Cortex of kidney (tissue), 1 donor: Measurements from ENCODE around the gene NKTR.
A peak's percentile ranks its signal among the peaks of the same experiment; 100 is the strongest.
"Not testable (repeated sequence)": the region's sequence is repeated elsewhere in the genome, so short reads cannot be mapped to it uniquely, and the experiment has no call there.

Experiments used
- DNase-seq: peaks from one replicate; lab custom pipeline; 2025; lab: John Stamatoyannopoulos, UW

The NKTR gene

GRCh38 chr3:42600111-42600957 is at the start of gene NKTR:
Gene NKTR (plus strand): TSS chr3:42600686. CDS start chr3:42601007, 321 bp downstream.
- DNase-seq: peak; percentile 23

- no peak for DNase-seq
Measured at GRCh38 chr3:42552830-42553229, 47.7 kb upstream of the NKTR start.

DNA sequence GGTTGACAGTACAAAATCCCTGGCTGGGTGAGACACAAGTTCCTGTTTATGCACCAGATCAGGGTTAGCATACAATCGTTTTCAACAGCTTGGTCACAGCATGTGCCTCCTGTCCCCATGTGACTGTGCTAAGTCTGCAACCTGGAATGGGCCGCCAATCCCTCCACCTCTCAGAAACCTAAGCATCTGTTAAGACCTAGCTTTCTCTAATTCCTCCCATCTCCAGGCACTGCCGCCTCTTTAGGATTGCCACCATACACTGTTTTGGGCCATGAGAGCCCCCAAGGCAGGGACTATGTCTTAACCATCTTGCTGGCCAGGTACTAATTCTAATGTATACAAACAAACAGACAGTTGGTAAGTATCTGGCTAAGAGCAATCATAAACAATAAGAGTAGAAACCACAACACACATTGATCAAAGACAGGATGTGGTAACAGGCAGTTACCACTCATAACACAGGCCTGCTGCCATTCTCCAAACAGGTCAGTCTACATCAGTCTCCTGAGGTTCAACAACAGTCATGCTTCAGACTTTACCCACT is 44.3 kb upstream of the NKTR start:
- no peak for DNase-seq

DNA sequence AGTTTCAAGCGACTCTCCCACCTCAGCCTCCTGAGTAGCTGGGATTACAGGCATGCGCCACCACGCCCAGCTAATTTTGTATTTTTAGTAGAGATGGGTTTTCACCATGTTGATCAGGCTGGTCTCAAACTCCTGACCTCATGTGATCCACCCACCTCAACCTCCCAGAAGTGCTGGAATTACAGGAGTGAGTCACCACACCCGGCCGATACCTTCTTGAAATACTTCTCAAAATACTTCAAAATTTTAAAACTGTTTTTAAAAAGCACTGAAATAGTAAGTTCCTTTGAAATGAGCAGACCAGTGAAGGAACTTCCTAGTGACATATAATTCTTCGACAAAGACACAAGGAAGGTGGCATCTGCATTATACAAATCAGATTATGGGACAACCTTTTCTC is 43.7 kb upstream of the NKTR start:
- DNase-seq: not testable (repeated sequence)

DNA sequence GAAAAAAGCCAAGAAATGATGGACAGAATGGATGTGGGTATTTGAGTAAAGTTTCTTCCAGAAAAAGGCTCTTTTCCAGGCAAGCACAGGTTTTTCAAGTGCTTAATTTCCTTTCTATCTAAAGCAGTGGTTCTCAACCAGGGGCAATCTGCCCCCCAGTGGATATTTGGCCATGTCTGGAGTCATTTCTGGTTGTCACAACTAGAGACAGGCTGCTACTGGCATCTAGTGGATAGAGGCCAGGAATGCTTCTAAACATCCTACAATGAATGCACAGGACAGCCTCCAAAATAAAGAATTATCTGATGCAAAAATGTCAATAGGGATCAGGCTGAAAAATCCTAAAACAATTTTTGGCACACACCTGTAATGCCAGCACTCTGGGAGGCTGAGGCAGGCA is 42.6 kb upstream of the NKTR start:
- no peak for DNase-seq

DNA sequence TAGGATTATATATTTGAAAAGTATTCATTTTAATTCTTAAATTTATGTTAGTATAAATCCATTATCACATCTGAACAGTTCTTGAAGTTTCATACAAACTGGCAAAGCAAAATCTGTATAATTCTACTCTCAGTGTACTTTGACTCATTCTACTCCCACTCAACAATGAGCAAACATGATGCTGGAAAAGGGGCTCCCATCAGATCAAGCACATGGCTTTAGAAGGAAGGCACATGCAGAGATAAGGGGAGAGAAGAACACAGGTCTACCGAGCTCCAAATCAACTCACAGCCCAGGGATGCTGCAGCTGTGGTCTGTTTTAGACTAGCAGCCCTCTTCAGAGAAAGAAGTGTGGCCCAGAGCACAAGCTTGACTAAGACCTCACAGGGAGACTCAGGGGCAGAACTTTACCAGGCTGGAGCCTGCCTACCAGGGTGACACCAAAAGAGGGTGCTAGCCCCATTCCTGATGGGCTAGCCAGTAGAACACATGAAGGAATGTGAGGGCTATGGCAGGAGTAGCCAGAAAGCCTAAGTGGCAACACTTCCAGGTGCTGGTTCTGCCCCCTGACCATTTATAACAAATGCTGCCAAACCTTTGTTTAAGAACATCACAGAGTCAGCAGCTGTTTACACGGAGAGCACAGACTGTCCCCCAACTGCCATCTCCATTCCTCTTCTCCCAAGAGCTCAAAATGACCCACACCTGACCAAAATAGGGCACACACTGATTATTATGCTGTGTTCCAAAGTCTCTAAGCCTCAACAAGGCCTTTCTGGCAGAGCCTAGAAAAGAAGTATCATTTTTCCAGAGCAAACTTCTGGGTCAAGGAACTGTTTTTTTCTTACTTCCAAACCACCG is 38.2 kb upstream of the NKTR start:
- DNase-seq: no peak

- no peak for DNase-seq
Measured at GRCh38 chr3:42569593-42570142, 30.8 kb upstream of the NKTR start.

DNA sequence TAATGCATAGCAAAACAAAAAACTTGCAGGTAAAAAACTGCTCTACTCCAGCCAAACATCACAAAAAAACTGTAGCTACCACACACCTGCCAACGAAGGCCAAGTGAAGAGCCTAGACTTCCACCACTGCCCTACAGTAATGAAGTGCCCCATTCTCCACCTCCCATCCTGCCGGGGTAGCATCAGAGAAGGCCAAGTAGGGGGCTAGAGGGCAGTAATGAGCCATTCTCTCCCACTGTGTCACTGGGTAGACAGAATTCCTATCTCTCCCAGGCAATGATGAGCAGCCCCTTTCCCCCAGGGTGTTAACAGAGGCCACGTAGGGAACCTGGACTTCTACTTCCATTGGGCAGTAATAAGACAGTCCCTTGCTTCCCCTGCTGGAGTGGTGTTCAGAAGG is 28.2 kb upstream of the NKTR start:
- DNase-seq: no peak

GRCh38 chr3:42575137-42575741 is 25.2 kb upstream of the NKTR start:
- DNase-seq: no peak

DNA sequence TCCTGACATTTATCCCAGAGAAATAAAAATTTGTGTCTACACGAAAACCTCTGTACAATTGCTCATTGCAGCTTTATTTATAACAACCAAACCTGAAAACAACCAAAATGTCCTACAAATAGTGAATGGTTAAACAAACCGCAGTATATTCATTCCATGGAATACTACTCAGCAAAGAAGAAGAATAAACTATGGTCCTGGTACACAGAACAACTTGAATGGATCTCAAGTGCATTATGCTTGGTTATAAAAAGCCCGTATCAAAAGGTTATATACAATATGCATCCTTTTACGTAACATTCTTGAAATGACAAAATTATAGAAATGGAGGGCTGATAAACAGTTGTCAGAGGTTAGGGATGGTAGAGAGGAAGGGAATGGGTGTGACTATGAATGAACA is 22.4 kb upstream of the NKTR start:
- DNase-seq: no peak

- not testable (repeated sequence) for DNase-seq
Measured at GRCh38 chr3:42579346-42579745, 21.1 kb upstream of the NKTR start.

DNA sequence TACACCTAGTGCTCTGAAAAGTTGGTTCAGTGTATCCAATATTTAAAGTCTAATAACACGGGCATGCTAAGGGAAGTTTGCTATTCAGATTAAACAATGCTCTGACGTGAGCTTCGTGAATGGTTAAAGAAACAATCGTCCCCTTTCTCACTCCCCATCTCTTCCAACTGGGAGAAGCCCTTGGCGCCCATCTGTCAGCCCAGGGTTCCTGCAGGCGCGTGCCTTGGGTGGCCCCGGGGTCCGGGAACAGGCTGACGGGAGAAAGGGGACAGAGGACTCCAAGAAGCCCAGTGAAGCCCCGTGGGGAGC is 19.1 kb upstream of the NKTR start:
- no peak for DNase-seq

DNA sequence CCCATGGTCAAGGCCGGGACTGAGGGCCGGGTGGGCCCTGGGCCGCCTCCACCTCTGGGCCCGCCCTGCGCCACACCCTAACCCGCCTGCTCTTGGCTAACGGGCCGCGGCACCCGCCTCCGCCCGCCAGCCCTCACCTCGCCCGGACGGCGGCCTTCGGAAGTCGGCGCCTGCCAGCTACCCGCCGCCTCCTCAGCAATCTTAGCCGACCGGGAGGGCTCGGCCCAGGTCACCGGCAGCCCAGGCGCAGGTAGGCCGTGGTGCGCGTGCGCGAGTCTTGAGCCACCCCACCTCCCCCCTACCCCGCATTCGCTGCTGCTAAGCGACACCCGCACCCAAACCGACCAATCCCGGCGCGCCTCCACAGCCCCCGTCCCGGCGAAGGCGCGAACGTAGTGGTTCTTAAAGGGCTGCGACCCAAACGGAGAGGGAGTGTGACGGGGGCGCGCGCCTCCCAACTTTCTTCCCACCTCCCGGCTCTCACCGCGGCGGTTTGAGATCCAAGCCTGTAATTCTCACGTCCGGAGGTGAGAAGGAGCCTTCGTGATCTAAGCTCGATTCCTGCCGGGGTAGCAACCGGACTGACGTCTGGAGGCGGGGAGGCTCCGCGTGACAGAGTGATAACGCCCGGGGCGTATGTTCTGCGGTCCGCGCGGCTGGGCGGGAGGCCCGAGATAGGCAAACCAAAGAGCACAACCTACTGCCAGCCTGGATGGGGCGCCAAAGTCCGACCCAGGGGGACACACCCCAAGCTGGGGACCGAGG is 18.6 kb upstream of the NKTR start, which contains the start of gene SEC22C:
TSS of gene SEC22C (minus strand) at position 259 of the 765 bp plus-strand sequence. CDS start 12,921 bp downstream, outside the sequence.
- DNase-seq: peak; percentile 47

- no peak for DNase-seq
Measured at GRCh38 chr3:42582474-42583070, 17.9 kb upstream of the NKTR start.

GRCh38 chr3:42588625-42589024 is 11.9 kb upstream of the NKTR start:
- no peak for DNase-seq

DNA sequence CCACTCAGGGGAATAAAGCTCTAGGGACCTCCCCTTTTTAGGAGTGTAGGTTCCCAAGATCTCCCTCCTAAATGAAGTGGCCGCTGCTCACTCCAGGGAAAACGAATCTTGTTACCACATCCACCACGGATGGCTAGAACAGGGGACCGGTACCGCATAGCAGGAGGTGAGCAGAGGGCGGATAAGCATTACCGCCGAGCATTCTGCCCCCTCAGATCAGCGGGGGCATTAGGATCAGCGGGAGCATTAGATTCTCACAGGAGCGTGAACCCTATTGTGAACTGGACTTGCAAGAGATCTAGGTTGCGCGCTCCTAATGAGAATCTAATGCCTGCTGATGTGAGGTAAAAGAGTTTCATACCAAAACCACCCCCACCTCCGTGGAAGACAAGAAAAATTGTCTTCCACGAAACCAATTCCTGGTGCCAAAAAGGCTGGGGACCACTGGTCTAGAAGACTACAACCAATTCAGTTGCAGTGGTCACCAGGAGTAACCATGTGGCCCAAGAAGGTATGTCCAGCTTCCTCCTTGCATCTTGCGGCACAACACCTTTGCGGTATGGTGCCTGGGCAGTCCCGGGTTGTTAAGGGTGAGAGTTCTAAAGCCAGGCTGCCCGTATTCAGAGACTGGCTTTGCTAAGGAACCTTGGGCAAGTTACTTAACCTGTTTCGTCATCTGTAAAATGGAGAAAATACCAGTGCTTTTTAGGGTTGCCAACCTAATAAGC is 10.9 kb upstream of the NKTR start:
- no peak for DNase-seq

- DNase-seq: no peak
Measured at GRCh38 chr3:42590989-42591756, 9.3 kb upstream of the NKTR start.

DNA sequence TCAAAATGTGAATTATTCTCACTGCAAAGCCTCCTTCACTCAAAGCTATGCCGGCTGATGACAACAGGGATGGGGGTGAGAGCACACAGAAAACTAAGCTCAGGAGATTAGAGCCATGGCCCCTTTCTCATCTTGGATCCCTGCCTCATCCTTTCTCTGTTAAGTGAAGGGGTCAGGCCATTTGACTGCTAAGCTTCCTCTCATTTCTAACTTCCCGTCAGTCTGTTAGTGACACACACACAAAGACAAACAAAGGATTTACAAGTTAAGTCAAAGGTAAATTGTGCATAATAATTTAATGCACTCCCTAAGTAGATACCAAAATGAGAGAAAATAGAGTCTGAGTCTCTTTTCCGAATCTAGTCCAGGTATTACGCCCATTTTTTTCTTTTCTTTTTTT is 8.7 kb upstream of the NKTR start:
- no peak for DNase-seq

DNA sequence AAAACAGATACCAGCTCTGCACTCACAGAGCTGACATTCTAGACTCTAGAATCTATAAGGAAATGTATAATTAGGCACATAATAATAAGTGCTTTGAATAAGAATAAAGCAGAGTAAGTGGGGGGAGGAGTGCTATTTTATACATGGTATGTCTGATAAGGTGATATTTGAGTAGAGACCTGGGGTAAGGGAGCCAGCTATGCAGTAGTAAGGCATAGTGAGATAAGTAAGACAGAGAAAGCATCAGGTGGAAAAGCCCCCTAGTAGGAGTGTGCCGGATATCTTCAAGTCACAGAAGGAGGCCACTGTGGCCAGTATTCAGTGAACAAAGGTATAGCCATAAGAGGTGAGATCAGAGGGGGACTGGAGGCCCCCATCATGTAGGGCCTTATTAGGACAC is 6.9 kb upstream of the NKTR start:
- no peak for DNase-seq
